AG04450 (cell line): ENCODE results near the gene TSPEAR. TPM values are rescaled to one million over a fixed set of nuclear protein-coding genes. Genes with fewer than 3 reads are reported as not detected.

Source experiments
- CTCF ChIA-PET: fragments of 300-600, 350-600 bp; formaldehyde crosslinking; extraction: SDS; loops from one replicate; lab custom pipeline; 2022; ENCODE audit warnings: antibody characterized with exemption, inconsistent platforms; lab: Charles Lee
- POLR2A ChIA-PET: fragments of 350-600 bp; formaldehyde crosslinking; extraction: SDS; loops from one replicate; lab custom pipeline; 2021; ENCODE audit warnings: antibody characterized with exemption, inconsistent platforms; lab: Yijun Ruan, JAX
- DNase-seq: peaks from one replicate; pipeline ENCODE4 v3.0.0-alpha.2; 2011; ENCODE audit warnings: low read depth, low spot score
- H3K27ac ChIP-seq: one replicate; pipeline ENCODE4 v1.5.1; 2012; ENCODE audit warnings: low read depth, low read length, control low read depth
- H3K27me3 ChIP-seq: one replicate; pipeline ENCODE4 v1.6.0; 2012; ENCODE audit warnings: low read length; ENCODE audit not compliant: control insufficient read depth, insufficient read depth
- H3K4me3 ChIP-seq: 2 replicates; pipeline ENCODE4 v1.5.1; 2011; ENCODE audit warnings: mild to moderate bottlenecking, low read depth, low read length, control low read depth
- H3K9me3 ChIP-seq: 2 replicates; pipeline ENCODE4 v1.5.1; 2012; ENCODE audit warnings: low read length; ENCODE audit not compliant: control insufficient read depth, insufficient read depth
- polyA plus RNA-seq: library from polyadenylated mRNA; depleted of rRNA; stranded (reverse); fragments of >200 nt; gene quantifications from 2 replicates; pipeline ENCODE4 v1.2.3, GENCODE V29; 2011
- TF ChIP-seq, protein P1 (sequence below): IDR thresholded peaks from 2 replicates; pipeline ENCODE4 v1.5.1; 2011; ENCODE audit warnings: low read depth, low read length, control low read depth, inconsistent platforms

TSPEAR gene
- polyA plus RNA-seq, 1 experiment = not detected

DNA sequence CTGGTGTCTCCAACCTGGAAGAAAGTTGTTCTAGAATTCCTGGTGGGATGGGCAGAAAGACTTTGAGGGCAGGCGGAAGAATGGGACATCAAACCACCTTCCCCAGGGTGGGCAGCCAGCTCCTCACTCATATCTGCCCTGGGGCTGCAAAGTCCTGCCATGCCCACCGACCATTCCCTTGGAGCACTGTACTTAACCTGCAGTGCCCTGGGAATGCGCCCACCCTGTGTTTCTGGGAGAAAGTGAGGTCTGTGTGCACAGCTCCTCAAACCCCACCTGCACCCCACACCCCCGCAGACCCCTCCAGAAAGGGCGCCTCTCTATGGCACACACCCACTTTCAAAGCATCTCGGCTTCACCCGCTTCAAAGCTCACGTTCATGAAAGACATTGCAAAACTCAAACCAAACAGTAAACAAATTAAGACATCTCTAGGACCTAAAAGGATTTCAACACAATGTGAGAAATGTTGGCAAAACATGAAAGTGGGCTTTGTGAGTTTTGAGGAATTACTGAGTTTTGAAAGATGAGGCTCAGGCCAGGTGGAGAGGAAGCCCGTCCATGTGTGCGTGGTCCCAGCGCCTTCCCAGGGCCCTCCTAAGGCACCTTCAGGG, 196.5 kb downstream of the TSPEAR start:
- no peaks in the 10 kb centered on the region for H3K27me3 ChIP-seq
- H3K4me3 ChIP-seq = no peak overlapping the region
- ChIA-PET CTCF (no interaction called here), POLR2A (no interaction called here)
- no peak overlapping the region for H3K27ac ChIP-seq
- TF ChIP-seq, protein P1, sequence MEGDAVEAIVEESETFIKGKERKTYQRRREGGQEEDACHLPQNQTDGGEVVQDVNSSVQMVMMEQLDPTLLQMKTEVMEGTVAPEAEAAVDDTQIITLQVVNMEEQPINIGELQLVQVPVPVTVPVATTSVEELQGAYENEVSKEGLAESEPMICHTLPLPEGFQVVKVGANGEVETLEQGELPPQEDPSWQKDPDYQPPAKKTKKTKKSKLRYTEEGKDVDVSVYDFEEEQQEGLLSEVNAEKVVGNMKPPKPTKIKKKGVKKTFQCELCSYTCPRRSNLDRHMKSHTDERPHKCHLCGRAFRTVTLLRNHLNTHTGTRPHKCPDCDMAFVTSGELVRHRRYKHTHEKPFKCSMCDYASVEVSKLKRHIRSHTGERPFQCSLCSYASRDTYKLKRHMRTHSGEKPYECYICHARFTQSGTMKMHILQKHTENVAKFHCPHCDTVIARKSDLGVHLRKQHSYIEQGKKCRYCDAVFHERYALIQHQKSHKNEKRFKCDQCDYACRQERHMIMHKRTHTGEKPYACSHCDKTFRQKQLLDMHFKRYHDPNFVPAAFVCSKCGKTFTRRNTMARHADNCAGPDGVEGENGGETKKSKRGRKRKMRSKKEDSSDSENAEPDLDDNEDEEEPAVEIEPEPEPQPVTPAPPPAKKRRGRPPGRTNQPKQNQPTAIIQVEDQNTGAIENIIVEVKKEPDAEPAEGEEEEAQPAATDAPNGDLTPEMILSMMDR = no peak
- peaks cover 32% of the 10 kb centered on the region for H3K9me3 ChIP-seq
- DNase-seq = no peak

DNA sequence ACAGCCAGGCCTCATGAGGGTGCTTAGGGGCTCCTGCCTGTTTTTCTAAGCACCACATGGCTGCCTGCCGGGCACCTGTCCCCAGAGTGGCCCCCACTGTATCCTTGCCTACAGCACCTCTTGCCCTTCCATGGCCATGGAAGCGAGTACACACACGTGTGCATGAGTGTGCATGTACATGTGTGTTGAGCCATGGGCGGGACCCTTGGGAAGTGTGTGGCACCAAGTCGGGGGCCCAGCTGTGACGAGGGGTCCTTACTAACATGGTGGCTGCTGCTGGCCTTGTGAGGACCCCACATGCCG, 197.2 kb downstream of the TSPEAR start:
- H3K9me3 ChIP-seq = peaks cover 25% of the 10 kb centered on the region
- TF ChIP-seq, protein P1 = no peak
- no peak overlapping the region for H3K4me3 ChIP-seq
- DNase-seq = no peak
- H3K27ac ChIP-seq = no peak overlapping the region
- ChIA-PET CTCF (no interaction called here), POLR2A (no interaction called here)
- no peaks in the 10 kb centered on the region for H3K27me3 ChIP-seq

- no peaks in the 10 kb centered on the region for H3K27me3 ChIP-seq
- DNase-seq = no peak
- TF ChIP-seq, protein P1 = no peak
- POLR2A ChIA-PET = no interaction called here
- no peak overlapping the region for H3K27ac ChIP-seq
- H3K9me3 ChIP-seq = peaks cover 21% of the 10 kb centered on the region
- CTCF ChIA-PET = no interaction called here
- no peak overlapping the region for H3K4me3 ChIP-seq
These were observed 197.8 kb downstream of the TSPEAR start for GRCh38 chr21:44513389-44514217.

GRCh38 chr21:44512496-44513388, 198.6 kb downstream of the TSPEAR start:
- DNase-seq = no peak
- Histone ChIP-seq H3K27me3 (no peaks in the 10 kb centered on the region), H3K27ac (no peak overlapping the region), H3K9me3 (peaks cover 19% of the 10 kb centered on the region; the same call in 1 of the 2 replicates), H3K4me3 (no peak overlapping the region)
- ChIA-PET CTCF (no interaction called here), POLR2A (no interaction called here)
- TF ChIP-seq, protein P1 = no peak
